Mammary epithelial cell (primary cell): ENCODE measurements around the gene ANTXR1.

Experiments
- EZH2 ChIP-seq: IDR thresholded peaks from 2 replicates; pipeline ENCODE4 v1.6.1; 2012; ENCODE audit warnings: low read length, inconsistent platforms, borderline replicate concordance
- TF ChIP-seq, protein P1 (sequence below), 2 donors: IDR thresholded peaks in 1 of 2; conservative IDR thresholded peaks in 1 of 2; 2 replicates each; pipeline ENCODE4 v1.5.1; 2011 to 2012; ENCODE audit warnings: inconsistent platforms in 2 of 2, low read length in 2 of 2, mild to moderate bottlenecking in 2 of 2, control low read depth in 1 of 2, low read depth in 1 of 2; ENCODE audit not compliant: insufficient read depth in 1 of 2; ENCODE audit errors: extremely low read depth in 1 of 2

DNA sequence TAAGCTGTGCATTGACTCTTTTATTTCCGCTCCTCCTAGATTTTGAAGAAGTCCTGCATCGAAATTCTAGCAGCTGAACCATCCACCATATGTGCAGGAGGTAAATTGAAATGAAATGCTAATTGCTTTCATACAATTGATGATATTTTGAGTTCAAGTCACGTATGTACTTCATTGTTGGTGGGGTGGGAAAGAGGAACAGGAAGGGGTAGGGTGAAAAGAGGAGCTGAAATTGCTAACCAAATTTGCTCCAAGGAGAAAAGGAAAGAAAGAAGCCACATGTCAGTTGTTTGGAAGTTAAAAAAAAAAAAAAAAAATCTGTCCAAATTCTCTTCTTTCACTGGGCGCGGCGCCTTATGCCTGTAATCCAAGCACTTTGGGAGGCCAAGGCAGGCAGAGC is 77.8 kb downstream of the ANTXR1 start:
- no peak for TF ChIP-seq EZH2
- TF ChIP-seq, protein P1, sequence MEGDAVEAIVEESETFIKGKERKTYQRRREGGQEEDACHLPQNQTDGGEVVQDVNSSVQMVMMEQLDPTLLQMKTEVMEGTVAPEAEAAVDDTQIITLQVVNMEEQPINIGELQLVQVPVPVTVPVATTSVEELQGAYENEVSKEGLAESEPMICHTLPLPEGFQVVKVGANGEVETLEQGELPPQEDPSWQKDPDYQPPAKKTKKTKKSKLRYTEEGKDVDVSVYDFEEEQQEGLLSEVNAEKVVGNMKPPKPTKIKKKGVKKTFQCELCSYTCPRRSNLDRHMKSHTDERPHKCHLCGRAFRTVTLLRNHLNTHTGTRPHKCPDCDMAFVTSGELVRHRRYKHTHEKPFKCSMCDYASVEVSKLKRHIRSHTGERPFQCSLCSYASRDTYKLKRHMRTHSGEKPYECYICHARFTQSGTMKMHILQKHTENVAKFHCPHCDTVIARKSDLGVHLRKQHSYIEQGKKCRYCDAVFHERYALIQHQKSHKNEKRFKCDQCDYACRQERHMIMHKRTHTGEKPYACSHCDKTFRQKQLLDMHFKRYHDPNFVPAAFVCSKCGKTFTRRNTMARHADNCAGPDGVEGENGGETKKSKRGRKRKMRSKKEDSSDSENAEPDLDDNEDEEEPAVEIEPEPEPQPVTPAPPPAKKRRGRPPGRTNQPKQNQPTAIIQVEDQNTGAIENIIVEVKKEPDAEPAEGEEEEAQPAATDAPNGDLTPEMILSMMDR (conservative IDR thresholded peaks at IDR 0.05 in 1 of 2, IDR thresholded peaks at IDR 0.05 in 1 of 2; ENCODE audit: extremely low read depth in 1 of 2, insufficient read depth in 1 of 2, low read depth in 1 of 2, low read length in 2 of 2) = no peak
